Measurements from ENCODE around the gene TMEM171.
A peak's percentile ranks its signal among the peaks of the same experiment; 100 is the strongest.

TMEM171 gene

GRCh38 chr5:73121119-73121463 is 716 bp downstream of the TMEM171 start:
- no peak for DNase-seq

GRCh38 chr5:73122875-73123810 is 2.8 kb downstream of the TMEM171 start:
- DNase-seq, result no peak

- no peak for DNase-seq
Observed at GRCh38 chr5:73125289-73125688, 4.9 kb downstream of the TMEM171 start.

- DNase-seq, result peak in 4 of 14 donors; percentile 4 to 61 (median 14)
Observed at GRCh38 chr5:73126381-73126780, 6.0 kb downstream of the TMEM171 start.

GRCh38 chr5:73126957-73127356 is 6.6 kb downstream of the TMEM171 start:
- no peak for DNase-seq

GRCh38 chr5:73129143-73129542 is 8.8 kb downstream of the TMEM171 start:
- DNase-seq, result no peak

- DNase-seq, result no peak
Observed at GRCh38 chr5:73130811-73131210, 10.4 kb downstream of the TMEM171 start.

GRCh38 chr5:73131711-73132425 is 11.5 kb downstream of the TMEM171 start:
- no peak for DNase-seq

- DNase-seq, result no peak
Observed at GRCh38 chr5:73132759-73133158, 12.4 kb downstream of the TMEM171 start.

- DNase-seq, result no peak
Observed at GRCh38 chr5:73135021-73135420, 14.6 kb downstream of the TMEM171 start.

GRCh38 chr5:73135429-73136054 is 15.2 kb downstream of the TMEM171 start:
- no peak for DNase-seq

- no peak for DNase-seq
Observed at GRCh38 chr5:73136055-73136562, 15.7 kb downstream of the TMEM171 start.

GRCh38 chr5:73137563-73138530 is 17.5 kb downstream of the TMEM171 start:
- DNase-seq, result no peak

- no peak for DNase-seq
Observed at GRCh38 chr5:73139485-73139884, 19.1 kb downstream of the TMEM171 start.

- no peak for DNase-seq
Observed at GRCh38 chr5:73140801-73141200, 20.4 kb downstream of the TMEM171 start.

- no peak for DNase-seq
Observed at GRCh38 chr5:73142035-73142434, 21.7 kb downstream of the TMEM171 start.

- DNase-seq, result no peak
Observed at GRCh38 chr5:73143716-73144115, 23.3 kb downstream of the TMEM171 start.

- no peak for DNase-seq
Observed at GRCh38 chr5:73149540-73149939, 29.2 kb downstream of the TMEM171 start.

GRCh38 chr5:73150876-73151275 is 30.5 kb downstream of the TMEM171 start:
- no peak for DNase-seq

GRCh38 chr5:73151766-73152410 is 31.5 kb downstream of the TMEM171 start:
- no peak for DNase-seq
